ENCODE data around the gene DPH3.

Gene DPH3

DNA sequence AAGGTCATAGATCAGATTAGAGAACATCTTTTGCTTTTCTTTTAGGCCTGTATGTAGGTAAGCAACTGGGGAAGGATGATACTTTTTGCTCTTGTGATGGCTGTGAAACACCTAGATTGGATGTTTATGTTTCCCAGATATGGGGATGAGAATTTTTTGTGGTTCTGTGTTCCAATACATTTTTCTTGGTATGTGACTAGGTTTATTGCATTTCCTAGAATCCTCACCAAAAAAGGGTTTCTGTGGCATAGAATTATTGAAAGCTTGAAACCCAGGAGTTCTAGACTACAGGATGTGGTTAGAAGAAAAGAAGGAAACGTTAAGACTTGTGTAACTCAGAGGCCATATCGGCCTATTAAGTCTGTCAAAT lies 26.1 kb upstream of the DPH3 start:
- no peak for DNase-seq (ENCODE audit: low spot score)

DNA sequence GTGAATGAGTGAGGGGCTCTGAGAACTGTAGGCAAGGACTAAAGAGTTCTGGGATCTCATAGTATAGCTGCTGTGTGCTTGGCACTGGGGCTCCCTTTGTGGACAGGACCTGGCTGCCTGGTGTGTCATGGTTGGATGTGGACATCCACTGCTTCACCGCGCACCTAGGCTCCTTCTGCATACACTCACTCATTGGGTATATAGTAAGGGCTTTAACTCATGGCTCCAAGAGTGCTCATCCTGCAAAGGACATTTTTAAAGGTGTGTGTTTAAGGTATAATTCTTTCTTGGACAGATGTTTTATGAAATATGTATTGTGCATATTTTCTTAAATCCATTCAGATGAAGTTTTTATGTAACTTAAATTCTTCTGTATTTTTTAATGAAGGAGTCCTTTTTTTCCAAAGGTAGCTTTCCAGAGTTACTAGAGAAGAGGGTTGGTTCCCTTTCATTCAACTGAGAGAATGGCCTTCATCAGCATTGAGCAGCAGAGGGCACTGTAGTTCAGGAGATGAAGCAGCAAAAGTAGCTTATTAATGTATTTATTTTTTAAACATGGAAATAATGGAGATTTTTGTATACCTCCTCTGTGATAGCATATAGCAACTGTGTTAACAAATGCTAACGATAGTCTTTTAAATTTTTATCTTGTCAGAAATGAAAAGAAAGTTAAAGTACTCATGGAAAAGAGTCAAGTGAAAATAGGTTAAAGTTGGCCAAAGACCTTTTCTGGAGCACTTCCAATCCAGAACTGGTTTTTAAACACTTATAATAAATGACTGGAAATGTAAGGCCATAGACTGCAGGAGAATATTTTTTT lies 25.5 kb upstream of the DPH3 start:
- DNase-seq (ENCODE audit: low spot score) = no peak

DNA sequence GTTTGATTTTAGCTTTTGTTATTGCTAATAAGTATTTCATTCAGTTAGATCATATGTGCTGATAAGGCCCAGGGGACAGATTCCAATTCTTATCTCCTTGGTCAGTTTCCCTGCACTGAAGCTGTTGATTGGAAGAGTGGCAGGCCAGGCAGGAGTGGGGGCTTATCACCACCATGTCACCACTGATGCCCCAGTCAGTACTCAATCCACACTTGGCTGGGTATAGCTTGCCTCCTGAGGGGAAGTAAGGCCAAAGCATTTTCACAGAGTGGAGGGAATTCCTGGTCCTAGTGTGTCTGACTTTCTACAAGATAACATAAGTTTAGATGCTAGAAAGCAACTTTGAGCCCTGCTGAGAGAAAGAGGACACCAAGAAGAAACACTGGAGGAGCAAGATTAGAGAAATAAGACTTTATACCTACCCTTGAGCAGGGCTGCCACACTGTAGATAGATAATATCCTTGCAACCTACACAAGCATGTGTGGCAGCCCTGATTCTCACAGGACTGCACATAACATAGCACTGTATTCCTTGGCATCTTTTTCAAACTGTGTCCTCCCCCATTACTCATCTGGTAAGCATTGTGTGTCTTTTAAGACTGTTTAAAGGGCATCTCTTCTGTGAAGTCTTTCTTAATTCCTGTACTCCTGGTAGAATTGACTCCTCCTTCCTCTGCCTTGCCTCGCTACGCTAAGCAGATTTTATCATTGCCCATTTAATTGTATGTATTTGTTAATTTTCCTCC lies 24.6 kb upstream of the DPH3 start:
- DNase-seq (ENCODE audit: low spot score) = no peak

DNA sequence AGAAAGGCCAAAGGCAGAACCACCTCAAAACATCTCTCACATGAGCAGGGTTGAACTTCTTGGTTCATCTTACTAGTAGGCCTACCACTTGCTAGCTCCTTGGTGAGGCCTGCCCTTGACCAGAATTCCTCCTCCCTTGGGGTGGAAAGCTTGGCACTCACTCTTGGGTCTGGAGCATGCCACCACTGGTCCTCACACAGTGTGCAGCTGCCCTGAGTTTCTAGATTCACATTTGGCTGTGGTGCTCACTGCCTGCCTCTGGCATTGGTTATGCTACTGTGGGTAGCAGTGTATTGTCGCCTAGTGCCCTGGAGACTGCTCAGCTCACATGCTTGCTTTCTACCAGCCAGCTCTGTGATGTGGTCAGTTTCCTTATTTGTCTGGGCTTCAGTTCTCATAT lies 23.9 kb upstream of the DPH3 start:
- no peak for DNase-seq (ENCODE audit: low spot score)

DNA sequence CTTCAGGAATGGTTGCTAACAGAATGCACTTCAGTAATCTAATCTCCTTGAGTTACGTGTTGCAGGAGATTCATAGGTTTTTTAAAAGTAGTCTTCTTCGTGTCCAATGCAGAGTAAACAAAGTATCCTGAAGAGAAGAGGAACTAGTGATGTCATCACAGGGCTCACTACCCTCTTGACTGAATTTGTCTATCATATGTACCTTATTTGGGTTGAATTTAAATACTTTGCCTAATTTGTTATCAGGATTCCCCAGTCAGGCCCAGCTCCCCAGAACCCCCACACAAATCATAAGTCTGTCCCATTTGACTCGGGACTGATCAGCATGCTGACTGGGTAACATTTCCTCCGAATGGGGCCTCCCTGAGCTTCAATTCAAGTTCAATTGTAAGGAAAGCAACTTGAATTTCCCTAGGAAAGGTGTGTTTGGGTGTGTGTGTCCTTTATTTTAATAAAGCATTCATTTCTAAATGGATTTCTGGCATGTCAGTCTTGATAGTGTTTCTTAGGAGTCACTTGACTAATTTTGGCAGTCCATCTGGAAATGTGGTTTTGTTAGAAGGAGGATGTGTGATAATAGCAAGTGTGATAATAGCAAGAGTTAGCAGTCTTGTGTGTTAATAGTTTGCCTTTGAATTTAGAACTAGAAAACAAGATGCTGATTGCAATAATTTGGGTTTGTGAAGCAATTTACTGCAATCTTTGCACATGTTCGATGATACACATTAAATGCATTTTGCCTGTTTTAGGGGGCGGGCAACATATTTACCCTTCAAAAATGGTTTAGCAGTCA lies 22.2 kb upstream of the DPH3 start:
- DNase-seq (ENCODE audit: low spot score) = no peak

DNA sequence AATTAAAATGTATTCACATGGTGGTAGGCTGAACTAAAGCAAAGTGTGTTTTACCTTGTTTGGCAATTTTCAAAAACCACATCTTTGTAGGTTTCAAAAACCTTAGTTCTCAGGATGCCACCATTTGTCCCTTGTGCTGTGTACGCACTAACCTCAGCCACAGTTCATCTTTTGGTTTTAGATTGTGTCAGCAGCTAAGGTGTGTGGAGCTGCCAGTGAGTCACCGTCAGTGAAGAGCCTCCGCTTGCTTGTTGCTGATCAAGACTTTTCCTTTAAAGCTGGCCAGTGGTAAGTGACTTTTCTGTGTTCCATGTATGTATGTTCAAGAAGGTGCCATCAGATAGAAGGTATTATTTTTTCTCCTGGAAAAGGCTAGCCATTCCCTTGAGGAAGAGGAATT lies 21.4 kb upstream of the DPH3 start:
- no peak for DNase-seq (ENCODE audit: low spot score)

DNA sequence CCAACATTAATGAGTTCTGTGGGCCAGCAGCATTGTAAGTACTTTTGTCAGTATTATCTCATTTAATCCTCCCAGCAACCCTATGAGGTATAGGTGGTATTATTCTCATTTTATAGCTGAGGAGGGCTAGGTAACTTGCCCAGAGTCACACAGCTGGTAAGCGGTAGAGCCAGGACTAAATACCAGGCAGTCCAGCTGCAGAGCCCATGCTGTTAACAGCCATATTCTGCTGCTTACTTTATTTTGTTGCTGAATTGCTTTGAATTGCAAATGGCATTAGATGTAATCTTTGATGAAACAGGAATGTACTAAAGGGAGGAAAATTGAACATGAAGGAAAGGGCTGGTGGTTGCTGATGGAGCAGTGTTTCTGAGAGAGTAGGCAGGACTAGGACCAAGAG lies 19.9 kb upstream of the DPH3 start:
- DNase-seq (ENCODE audit: low spot score) = no peak

DNA sequence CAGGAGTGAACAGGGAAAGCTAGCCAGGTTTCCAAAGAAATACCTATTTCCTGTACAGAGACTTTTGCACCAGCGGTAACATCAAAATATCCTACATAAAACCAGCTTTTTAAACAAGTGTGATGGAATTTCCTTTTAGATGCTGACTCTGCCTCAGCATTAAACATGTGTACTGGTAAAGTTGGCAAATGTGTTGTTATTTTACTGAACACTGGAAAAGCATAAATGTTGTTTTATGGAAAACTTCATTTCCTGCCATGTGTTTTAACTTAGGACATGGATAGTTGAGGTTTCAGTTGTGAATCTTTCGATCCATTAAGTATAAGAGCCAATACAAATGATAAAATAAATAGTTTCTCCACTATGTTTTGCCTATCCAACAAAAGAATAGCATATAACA lies 15.9 kb upstream of the DPH3 start:
- DNase-seq (ENCODE audit: low spot score) = no peak

DNA sequence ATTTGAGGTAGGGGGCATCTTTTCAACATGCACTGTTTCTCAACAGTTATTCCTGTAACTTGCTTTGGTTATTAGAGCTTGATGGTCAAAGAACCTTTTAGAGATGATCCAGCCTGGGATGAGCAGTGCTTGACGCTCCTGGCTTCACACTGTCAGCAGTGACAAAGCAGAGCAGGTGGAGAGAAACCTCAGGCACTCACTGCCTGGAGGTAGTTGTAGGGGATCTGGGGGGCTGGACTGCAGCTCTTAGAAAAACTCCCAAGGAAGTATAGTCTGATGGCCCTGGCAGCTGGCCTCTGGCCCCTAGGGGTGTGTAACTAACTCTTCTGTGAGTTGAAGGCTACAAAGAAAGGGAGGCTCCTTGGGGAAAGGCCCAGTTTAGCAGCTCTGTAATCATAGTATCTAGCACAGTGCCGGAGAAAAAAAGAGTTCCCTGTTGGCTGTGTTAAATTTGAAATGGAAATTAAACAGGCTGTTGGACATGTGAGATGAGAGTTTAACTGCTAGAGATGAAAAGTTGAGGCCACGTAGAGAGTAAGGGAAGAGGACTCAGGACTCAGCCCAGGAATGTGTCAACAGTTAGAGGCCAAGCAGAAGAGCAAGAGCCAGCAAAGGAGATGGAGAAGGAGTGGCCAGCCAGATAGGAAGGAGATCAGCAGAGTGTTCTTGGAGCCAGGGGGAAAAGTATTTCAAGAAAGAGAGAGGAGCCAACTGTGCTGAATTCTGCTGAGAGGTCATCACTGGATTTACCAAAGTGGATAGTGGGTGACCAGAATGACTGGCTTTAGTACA lies 14.5 kb upstream of the DPH3 start:
- DNase-seq (ENCODE audit: low spot score) = no peak

DNA sequence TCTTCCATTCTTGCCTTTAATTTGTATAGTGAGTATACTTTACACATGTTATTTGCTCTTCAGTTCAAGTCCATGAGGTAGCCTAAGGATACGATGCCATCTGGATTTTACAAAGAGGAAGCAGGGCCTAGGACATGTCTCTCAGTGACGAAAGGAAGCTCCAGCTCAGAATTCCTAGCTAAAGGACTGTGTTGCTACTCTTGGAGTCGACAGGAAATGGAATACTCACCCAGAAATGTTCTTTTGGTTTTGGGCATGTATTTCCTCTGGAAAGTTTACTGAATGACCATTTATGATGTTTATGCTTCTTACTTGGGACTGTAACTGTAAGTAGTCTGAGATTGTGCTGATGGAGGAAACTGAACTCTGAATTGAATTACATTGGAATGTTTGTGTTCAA lies 12.7 kb upstream of the DPH3 start:
- no peak for DNase-seq (ENCODE audit: low spot score)

DNA sequence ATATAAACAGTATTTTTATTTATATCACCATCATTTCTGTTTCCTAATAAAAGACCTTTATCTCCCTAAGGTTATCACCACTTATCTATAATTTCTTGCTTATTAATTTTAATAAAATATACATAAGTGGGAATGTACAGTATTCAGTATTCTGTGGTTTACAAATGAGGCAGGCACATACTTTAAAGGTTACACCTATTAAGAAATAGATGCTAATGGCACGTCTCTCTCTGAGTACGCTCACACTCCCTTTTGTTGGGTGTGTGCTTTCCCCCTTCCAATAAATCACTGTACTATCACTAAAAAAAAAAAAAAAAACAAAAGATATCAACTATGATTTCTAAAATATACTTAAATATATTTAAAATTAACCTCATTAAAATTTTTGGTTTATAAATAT lies 9.1 kb upstream of the DPH3 start:
- DNase-seq (ENCODE audit: low spot score) = no peak

DNA sequence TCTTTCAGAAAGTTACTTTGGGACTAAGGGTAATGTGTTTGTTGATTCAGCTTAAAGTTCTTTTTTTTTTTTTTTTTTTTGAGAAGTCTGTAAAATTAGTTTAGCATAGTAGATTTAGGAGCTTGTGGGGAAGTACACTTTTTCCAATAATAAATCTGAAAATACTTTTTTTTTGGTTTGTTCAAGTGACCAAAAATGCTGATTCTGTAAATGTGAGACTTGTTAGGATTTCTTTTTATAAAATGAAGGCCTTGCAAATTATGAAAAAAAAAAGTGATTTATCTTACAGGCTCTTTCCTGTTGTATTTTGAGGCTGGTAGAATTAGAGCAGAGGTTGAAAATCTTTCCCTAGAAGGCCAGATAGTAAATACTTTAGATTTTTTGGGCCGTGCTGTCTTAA lies 7.8 kb upstream of the DPH3 start:
- DNase-seq (ENCODE audit: low spot score) = no peak

DNA sequence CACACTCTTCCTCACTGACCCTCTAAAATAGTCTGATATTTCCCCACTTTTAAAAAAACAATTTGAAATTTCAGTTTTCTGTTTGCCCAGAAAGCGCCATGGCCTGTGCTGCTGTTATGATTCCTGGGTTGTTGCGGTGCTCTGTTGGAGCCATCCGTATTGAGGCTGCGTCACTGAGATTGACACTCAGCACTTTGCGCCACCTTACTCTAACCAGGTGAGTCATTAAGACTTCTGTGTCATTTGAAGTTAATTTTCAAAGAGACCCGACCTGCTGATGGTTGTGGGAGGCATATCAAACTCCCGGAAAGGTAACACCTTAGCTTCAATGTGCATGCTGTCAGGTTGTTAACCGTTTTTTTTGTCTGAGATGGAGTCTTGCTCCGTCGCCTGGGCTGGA lies 6.1 kb upstream of the DPH3 start:
- no peak for DNase-seq (ENCODE audit: low spot score)

DNA sequence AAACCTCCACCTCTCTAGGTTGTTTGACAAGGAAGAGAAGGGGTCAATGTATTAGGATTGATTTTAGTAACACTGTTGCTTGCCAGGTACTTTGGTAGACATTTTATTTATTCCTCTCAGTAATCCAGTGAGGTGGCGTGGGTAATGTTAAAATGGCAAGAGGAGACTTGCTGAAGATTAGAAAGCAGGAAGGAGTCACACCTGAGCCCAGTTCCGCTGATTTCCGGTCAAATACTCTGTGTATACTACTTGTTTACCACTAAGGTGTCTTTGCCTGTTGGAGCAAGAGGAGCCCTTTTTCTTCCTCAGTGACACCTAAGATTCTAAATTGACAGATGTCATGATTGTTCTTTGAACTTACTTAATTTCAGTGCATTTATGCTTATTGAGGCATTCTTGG lies 2.0 kb upstream of the DPH3 start:
- no peak for DNase-seq (ENCODE audit: low spot score)

DNA sequence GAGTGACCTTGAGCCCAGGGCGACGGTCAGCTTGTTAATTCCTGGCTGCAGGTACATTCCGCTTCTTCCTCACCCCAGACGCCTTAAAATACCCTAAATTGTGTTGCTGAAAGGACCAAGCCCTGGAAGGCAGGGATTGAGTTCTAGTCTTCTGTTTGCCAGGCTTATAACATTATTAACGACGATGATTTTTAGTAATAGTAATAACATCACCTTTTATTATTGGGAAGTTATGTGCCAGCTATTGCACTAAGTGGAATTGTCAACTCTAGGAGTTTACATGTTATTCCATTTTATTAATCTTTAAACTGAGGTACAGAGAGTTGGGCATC lies 678 bp upstream of the DPH3 start:
- no peak for DNase-seq (ENCODE audit: low spot score)

DNA sequence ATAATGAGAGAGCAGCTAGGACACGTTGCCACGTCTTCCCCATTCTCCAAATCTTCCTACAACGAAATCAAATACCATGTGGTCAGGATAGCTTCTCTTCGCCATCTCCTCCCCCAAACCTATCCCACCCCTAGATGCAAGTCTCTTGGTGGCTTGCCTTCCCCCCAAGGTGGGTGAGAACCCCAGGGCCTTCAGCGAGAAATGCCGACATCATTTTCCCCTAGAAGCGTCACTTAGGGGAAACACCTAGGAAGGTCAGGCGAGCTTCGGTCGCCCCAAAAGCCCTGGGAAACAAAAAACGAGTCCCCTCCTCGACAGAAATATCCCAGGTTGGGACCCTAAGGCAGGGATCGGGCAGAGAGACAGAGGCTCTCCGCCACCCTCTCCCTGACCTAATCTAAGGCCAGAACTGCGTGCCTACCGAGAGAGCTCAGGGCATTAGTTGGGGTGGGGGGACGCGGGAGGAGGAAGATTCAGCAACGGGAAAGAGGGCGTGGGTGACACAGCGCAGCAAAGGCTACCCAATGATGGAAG lies 502 bp downstream of the DPH3 start:
- no peak for DNase-seq (ENCODE audit: low spot score)

DNA sequence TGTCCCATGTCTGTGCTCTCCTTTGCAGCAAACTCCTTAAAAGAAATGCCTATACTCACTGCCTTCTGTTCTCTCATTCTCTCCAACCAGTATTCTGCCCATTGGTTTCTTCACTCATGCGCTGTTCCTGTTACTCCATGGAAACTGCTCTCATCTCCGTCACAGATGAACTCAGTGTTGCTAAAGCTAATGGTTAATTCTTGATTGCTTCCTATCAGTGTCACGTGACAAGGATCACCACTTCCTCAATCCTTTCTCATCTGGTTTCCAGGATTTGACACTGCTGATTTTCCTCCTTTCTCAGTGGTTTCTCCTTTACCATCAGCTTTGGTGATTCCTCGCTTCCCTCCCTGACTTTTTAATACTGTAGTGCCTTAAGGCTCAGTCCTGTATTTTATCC lies 2.6 kb downstream of the DPH3 start:
- DNase-seq (ENCODE audit: low spot score) = no peak

DNA sequence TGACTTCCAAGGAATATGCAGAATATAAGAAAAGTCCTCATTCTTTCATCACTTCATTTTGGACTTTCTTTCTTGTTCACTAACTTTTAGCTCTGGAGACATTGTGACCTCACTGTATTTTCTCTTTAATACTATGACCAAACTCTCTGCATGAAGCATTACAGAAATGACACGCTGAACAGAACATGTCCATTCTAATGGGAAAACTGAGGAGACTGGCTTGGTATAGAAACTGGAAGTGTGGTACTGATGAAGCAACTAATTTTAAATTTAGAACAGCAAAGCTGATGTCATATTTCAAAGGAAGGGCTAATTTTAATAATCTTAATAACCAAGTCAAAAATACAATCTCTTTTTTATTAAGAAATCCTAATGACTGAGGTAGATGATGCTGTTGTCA lies 4.7 kb downstream of the DPH3 start:
- no peak for DNase-seq (ENCODE audit: low spot score)

DNA sequence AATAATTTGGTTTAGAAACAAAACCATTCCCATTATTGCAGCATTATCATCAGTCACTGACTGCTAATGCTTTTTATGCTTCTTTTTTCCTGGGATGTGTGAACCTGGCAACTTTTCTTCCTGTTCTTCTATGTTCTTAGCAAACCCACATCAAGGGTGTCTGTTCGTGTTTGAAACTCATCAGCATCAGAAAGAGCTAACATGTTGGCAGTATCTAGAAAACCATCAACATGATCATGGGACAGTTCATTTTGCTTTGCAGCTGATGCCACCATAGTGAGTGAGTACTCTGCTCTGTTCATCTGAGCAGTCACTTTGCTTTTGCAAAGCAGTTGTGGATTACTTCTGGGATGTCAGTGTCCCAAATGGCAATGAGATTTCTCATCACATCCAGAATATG lies 5.9 kb downstream of the DPH3 start:
- DNase-seq (ENCODE audit: low spot score) = no peak

DNA sequence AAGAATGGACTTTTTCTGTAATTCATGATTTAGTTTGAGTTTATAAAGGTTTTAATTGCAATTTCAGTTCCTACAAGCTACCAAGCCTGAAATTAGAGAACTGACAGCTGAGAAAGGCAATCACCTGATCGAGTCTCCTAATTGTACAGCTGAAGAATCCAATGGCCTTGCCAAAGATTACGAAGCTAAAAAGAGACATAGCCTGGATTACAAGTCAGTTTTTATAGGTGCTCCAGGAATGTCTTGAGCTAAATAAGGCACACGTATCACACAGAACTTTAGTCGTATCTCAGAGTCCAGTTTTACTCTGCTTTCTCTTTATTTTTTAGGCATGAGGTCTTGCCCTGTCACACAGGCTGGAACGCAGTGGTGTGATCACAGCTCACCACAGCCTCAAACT lies 6.6 kb downstream of the DPH3 start:
- DNase-seq (ENCODE audit: low spot score) = no peak

DNA sequence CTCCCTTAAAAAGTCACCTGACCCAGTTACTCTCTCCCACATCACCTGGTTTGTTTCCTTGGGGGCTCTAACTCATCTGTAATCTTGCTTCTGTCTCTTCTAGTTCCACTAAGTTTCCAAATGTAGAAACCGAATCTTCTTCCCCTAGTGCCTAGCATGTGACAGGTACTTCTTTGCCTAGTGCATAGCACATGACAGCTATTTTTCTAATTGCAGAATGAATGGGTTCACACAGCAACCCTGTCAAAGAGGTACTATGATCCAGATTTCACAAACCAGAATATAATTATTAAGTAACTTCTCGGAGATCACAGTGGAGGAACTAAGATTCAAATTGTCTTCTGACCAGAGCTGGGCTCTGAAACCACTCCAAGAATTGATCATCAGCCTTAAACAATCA lies 7.4 kb downstream of the DPH3 start:
- DNase-seq (ENCODE audit: low spot score) = no peak

DNA sequence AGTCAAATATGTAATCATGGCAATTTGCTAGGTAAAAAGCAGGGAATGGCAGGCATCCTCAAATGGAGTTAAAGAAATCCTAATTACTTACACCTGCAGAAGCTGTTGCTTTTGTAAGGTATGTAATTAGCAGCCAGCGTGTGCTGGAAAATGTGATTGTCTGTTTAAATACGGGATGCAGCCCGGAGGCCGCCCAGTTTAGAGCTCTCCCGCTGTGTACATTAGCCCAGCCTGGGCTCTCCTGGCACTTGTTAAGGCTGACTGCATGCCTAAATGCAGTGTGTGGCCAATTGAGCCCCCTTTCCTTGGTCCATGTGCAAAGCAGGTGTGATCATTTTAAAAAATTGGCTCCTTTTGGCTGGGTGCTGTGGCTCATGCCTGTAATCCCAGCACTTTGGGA lies 9.0 kb downstream of the DPH3 start:
- DNase-seq (ENCODE audit: low spot score) = no peak

All from ecto neural progenitor cell (in vitro differentiated cells).